ENCODE data around the gene TRABD.

TRABD gene

DNA sequence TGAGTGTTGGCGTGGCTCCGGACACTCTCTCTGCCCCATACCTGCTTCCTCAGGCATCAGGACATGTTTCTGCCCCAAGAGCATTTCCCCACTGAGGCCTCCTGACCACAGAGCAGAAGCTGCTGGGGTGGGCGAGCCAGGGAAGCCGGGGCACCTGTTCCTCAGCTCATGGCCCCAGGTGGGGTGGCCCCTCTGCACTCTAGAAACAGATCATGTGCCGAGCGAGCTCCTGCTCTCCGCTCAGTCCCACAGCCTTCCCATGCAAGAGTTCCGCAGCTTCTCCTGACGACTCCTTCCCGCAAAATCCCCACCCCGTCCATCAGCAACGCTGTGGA is 37.6 kb upstream of the TRABD start:
- TF ChIP-seq CTCF (IDR thresholded peaks at IDR 0.05; ENCODE audit: low read depth, low read length), result no peak
- no peak overlapping the region for H3K4me3 ChIP-seq (ENCODE audit: low read depth, low read length)

- peak; percentile 55 for TF ChIP-seq CTCF (IDR thresholded peaks at IDR 0.05; ENCODE audit: low read depth, low read length)
- no peak overlapping the region for H3K4me3 ChIP-seq (ENCODE audit: low read depth, low read length)
Observed at GRCh38 chr22:50148991-50149721, 36.6 kb upstream of the TRABD start.

- TF ChIP-seq CTCF (IDR thresholded peaks at IDR 0.05; ENCODE audit: low read depth, low read length), result no peak
- H3K4me3 ChIP-seq (ENCODE audit: low read depth, low read length), result no peak overlapping the region
Observed at GRCh38 chr22:50150161-50151129, 35.3 kb upstream of the TRABD start.

DNA sequence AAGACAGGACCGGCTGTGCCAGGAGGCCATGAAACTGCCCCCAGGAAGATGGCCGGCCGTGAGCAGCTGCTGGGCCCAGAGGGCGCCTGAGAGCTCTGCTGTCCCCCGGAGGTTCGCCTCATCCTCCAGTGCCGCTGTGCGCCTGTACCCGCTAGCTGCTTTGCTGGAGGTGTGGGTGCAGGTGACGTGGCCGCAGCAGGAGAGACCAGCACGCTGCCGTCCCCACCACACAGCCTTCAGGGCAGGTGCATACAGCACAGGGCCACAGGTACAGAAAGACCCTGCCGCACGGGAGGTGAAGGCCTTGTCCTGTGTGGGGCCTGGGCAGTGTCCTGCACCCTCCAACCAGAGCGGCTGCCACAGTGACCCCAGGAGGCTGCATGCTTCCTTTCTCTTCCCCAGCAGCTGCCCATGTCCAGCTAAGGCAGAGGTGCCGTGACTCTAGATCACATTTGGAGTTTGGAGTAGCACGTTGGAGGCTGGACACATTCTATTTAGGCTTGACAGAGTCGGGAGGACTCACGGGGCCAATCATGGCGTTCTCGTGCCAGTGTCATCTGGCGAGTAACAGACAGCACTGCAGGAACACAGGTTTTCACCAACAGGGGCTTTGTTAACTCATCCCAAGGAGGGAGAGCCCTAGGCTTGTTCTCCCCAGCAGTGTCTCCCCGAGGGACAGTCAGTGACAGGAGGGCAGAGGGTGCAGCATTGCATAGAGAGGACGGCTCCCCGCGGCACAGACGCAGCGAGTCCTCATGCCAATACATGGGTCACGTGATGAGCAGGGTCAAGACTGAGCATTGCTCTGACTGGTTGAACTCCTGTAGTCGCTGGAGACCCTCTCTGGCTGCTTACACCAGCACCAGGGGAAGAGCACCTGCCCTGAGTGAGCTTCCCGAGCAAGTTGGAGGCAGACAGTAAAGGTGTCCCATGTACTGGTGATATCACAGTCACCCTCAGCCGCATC is 33.9 kb upstream of the TRABD start:
- no peak overlapping the region for H3K4me3 ChIP-seq (ENCODE audit: low read depth, low read length)
- TF ChIP-seq CTCF (IDR thresholded peaks at IDR 0.05; ENCODE audit: low read depth, low read length), result no peak

DNA sequence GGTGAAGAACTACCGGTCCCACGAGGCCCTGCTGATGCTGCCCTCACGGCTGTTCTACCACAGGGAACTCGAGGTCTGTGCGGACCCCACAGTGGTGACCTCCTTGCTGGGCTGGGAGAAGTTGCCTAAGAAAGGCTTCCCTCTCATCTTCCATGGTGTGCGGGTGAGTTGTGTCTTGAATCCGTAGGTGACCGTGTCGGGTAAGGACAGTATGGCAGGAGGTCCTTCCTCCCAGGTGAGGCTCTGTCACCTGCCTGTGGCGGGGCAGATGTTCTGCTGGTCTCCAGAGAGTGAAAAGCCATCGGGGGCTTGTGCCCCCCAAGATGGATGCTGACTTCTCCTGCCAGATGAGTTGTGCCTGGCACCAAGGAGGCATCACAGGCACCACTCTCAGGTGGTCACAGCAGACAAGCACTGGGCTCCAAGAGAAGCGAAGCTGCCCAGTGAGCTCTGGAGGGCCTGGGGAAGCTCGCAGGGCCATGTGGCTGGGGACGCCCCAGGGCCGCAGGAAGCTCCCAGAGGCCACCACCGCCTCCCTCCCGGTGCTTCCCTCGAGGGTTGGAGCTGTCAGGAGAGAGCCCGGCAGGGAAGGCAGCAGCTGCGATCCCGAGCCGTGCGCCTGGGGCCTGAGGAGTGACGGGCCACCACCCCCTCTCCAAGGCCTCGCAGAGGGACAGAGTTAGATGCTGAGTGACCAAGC is 32.5 kb upstream of the TRABD start:
- TF ChIP-seq CTCF (IDR thresholded peaks at IDR 0.05; ENCODE audit: low read depth, low read length), result no peak
- H3K4me3 ChIP-seq (ENCODE audit: low read depth, low read length), result no peak overlapping the region

GRCh38 chr22:50153756-50154140 is 32.0 kb upstream of the TRABD start:
- no peak overlapping the region for H3K4me3 ChIP-seq (ENCODE audit: low read depth, low read length)
- no peak for TF ChIP-seq CTCF (IDR thresholded peaks at IDR 0.05; ENCODE audit: low read depth, low read length)

Data from WI38 (cell line).